NCI-H2107 treated with DMSO at 0.1 percent for 48 hours (cell line): ENCODE measurements around the gene CNPY3.

Experiments used
- DNase-seq: peaks from one replicate; lab custom pipeline; 2025; ENCODE audit not compliant: unreplicated experiment; lab: John Stamatoyannopoulos, UW

CNPY3 gene

GRCh38 chr6:42958125-42958524 lies 28.8 kb downstream of the CNPY3 start:
- DNase-seq: no peak

GRCh38 chr6:42959917-42960242 lies 30.6 kb downstream of the CNPY3 start:
- DNase-seq: no peak

- no peak for DNase-seq
Measured at GRCh38 chr6:42960243-42961019, 31.2 kb downstream of the CNPY3 start, which contains the start of gene GNMT. Gene GNMT, plus strand, starts transcription at chr6:42960754. Its CDS starts 14 bp downstream, at chr6:42960768.

- no peak for DNase-seq
Measured at GRCh38 chr6:42961020-42961470, 31.8 kb downstream of the CNPY3 start.

- no peak for DNase-seq
Measured at GRCh38 chr6:42962096-42962495, 32.8 kb downstream of the CNPY3 start.

- no peak for DNase-seq
Measured at GRCh38 chr6:42962502-42963178, 33.4 kb downstream of the CNPY3 start.

GRCh38 chr6:42963179-42963854 lies 34.0 kb downstream of the CNPY3 start:
- DNase-seq: no peak

GRCh38 chr6:42963855-42964605 lies 34.8 kb downstream of the CNPY3 start:
- DNase-seq: no peak

- no peak for DNase-seq
Measured at GRCh38 chr6:42966571-42966970, 37.3 kb downstream of the CNPY3 start.

GRCh38 chr6:42967228-42967627 lies 37.9 kb downstream of the CNPY3 start:
- DNase-seq: no peak

GRCh38 chr6:42968126-42968701 lies 38.9 kb downstream of the CNPY3 start:
- no peak for DNase-seq

- DNase-seq: no peak
Measured at GRCh38 chr6:42968783-42969182, 39.5 kb downstream of the CNPY3 start.

- DNase-seq: no peak
Measured at GRCh38 chr6:42969431-42969830, 40.2 kb downstream of the CNPY3 start.

- DNase-seq: no peak
Measured at GRCh38 chr6:42969934-42970333, 40.7 kb downstream of the CNPY3 start.

- no peak for DNase-seq
Measured at GRCh38 chr6:42970871-42971612, 41.8 kb downstream of the CNPY3 start.

- DNase-seq: no peak
Measured at GRCh38 chr6:42971746-42972327, 42.6 kb downstream of the CNPY3 start.

- DNase-seq: no peak
Measured at GRCh38 chr6:42973926-42974325, 44.6 kb downstream of the CNPY3 start.

- no peak for DNase-seq
Measured at GRCh38 chr6:42974919-42975505, 45.7 kb downstream of the CNPY3 start.

- DNase-seq: no peak
Measured at GRCh38 chr6:42978487-42978838, 49.2 kb downstream of the CNPY3 start.
